ENCODE results near the gene RMDN2.

GRCh38 chr2:37915773-37916172 is 9.3 kb upstream of the RMDN2 start:
- no peak for TF ChIP-seq RAD21 (conservative IDR thresholded peaks at IDR 0.05 in 1 of 2, IDR thresholded peaks at IDR 0.05 in 1 of 2)
- TF ChIP-seq NR3C1 (IDR thresholded peaks at IDR 0.05): no peak
- no peak for TF ChIP-seq CBX2 (IDR thresholded peaks at IDR 0.05; ENCODE audit: borderline replicate concordance, low read depth)
- no peak for TF ChIP-seq POLR2A (IDR thresholded peaks at IDR 0.05; ENCODE audit: low read length)
- TF ChIP-seq CTCF (IDR thresholded peaks at IDR 0.05): no peak
- TF ChIP-seq CEBPB (IDR thresholded peaks at IDR 0.05): no peak
- no peak for TF ChIP-seq SMC3 (IDR thresholded peaks at IDR 0.05)
- no peak for TF ChIP-seq JUNB (IDR thresholded peaks at IDR 0.05)
